ENCODE data around the gene RSPH10B2.
A peak's percentile ranks its signal among the peaks of the same experiment; 100 is the strongest.
"Not testable (repeated sequence)": the region's sequence is repeated elsewhere in the genome, so short reads cannot be mapped to it uniquely, and the experiment has no call there.

The RSPH10B2 gene

DNA sequence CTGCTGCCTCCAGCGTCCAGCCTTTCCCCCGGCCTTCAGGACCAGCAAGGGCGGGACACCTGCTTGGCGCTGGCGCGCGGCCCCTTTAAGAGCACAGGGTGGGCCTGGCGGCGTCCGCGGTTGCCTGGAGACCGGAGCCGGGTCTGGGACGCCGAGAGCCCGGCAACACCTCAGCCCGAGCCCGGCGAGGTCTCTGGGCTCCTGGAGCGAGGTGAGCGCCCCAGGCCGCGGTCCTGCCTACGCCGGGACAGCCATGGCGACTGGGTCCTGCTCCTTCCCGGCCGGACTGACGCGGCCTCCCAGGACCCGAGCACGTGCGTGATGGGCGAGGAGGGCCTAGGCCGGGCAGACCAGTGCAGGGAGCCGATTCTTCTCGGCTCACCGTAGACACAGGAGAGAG, at the start of gene RSPH10B2:
Gene RSPH10B2 (plus strand): TSS at position 140 of the 400 bp plus-strand sequence. CDS start 3,575 bp downstream, outside the sequence.
- intact Hi-C loops (cut with DNase I; ENCODE audit: low total_unique reads); DNase-seq: not testable (repeated sequence)

DNA sequence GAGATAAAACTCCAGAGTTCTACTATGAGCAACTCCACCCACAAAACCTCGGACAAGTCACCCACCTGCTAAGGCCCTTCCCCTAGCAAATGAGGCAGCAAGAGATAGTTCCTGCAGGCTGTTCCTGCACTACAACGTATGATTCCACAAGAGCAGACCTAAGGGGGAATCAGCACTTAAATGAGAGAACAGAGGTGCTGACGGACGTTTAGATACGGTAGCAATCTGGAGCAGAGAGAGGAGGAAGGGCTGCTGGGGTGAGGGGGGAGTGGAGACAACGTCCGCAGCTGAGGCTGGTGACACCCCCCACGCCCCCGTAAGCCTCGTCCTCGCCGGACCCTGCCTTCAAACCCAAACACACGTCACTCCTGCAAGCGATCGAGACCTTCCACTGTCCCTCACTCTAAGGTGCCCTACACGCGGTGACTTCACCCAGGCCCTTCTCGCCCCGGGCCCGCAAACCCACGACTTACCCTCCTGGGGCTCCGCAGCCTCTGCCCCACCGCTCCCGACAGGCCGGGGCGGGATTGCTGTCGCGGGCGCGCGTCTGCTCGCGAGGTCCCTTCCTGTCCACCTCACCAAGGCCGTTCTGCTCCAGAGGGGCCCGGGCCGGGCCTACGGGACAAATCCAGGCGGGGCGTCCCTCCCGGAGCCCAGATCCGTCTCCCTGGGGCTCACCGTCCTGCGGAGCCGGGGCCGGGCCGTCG, 47.8 kb upstream of the RSPH10B2 start:
- H3K4me1 ChIP-seq = peaks cover 0 to 39% (median 27%) of the 10 kb centered on the region in 4 donors
- peak overlapping the region; percentile 86 to 87 for H3K27ac ChIP-seq
- intact Hi-C loops (cut with DNase I; ENCODE audit: low total_unique reads) = no loop called here
- H3K27me3 ChIP-seq = no peaks in the 10 kb centered on the region
- peak overlapping the region; percentile 64 to 98 for H3K4me3 ChIP-seq
- TF ChIP-seq, protein P1, sequence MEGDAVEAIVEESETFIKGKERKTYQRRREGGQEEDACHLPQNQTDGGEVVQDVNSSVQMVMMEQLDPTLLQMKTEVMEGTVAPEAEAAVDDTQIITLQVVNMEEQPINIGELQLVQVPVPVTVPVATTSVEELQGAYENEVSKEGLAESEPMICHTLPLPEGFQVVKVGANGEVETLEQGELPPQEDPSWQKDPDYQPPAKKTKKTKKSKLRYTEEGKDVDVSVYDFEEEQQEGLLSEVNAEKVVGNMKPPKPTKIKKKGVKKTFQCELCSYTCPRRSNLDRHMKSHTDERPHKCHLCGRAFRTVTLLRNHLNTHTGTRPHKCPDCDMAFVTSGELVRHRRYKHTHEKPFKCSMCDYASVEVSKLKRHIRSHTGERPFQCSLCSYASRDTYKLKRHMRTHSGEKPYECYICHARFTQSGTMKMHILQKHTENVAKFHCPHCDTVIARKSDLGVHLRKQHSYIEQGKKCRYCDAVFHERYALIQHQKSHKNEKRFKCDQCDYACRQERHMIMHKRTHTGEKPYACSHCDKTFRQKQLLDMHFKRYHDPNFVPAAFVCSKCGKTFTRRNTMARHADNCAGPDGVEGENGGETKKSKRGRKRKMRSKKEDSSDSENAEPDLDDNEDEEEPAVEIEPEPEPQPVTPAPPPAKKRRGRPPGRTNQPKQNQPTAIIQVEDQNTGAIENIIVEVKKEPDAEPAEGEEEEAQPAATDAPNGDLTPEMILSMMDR (IDR thresholded peaks at IDR 0.05) = no peak
- DNase-seq = no peak
- H3K36me3 ChIP-seq = peaks cover 24 to 33% (median 25%) of the 10 kb centered on the region in 3 donors
- no peaks in the 10 kb centered on the region for H3K9me3 ChIP-seq

More for the DNA sequence above, at the start of gene RSPH10B2:
- H3K27ac ChIP-seq, H3K9me3 ChIP-seq, H3K36me3 ChIP-seq, H3K4me3 ChIP-seq, H3K27me3 ChIP-seq, H3K4me1 ChIP-seq: not testable (repeated sequence)

DNA sequence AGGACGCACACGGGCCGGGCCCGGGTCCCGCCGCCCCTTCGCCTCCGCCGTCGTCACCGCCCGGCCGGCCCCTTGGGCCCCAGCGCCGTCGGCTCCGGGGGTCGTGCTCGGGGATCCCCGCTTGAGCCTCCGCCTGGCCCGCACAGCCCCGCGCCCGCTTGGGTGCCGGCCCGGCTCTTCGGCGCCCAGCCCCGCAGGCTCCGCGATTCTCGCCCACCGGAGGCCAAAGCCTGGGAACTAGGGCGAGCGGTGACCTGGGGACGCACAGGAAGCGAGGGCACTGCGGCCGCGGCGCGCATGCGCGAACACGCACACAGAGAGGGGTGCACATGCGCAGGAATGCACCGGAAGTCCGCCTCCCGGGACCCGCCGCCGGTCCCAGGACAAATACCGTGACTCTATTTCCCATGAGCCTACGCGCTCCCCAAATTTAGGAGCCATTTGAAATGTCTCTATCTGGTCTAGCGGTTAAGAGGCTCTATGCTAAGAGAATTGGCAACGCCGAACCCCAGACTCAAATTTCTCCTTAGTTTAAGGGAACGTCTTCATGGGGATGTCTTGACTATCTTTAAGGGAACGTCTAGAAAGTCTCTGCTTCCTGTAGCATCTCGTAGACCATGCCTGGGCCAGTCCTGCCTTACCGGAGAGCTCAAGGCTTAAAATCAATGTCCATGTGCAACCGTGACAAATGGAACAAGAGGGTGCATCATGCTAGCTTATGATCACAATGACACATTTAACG, 47.1 kb upstream of the RSPH10B2 start, which contains the start of gene ZNF12:
Gene ZNF12 (minus strand): TSS at position 282 of the 742 bp plus-strand sequence. CDS start 1,774 bp downstream, outside the sequence.
- H3K4me1 ChIP-seq = peaks cover 0 to 39% (median 27%) of the 10 kb centered on the region in 4 donors
- no peaks in the 10 kb centered on the region for H3K27me3 ChIP-seq
- peak within 1 kb of the TSS; percentile 64 to 98 for H3K4me3 ChIP-seq
- TF ChIP-seq, protein P1 (IDR thresholded peaks at IDR 0.05) = no peak
- intact Hi-C loops (cut with DNase I; ENCODE audit: low total_unique reads) = no loop called here
- H3K27ac ChIP-seq = peak within 1 kb of the TSS; percentile 86 to 87
- H3K36me3 ChIP-seq = peaks cover 17 to 26% (median 18%) of the 10 kb centered on the region in 3 donors
- peak; percentile 95 to 98 for DNase-seq
- H3K9me3 ChIP-seq = no peaks in the 10 kb centered on the region

DNA sequence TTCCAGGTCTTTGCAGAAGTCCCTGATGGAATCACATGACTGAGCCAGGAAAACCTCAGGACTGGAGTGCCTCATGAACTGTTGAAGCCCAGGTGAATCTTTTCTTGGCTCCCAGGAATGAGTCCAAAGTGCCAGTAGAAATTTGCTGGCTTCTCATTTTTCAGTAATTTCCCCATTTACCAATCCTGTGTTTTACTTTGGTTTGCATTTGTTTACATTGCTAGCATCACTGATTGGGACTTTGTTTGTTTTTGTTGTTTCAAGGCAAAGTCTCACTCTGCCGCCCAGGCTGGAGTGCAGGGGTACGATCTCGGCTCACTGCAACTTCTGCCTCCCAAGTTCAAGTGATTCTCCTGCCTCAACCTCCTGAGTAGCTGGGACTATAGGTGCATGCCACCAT, 45.6 kb upstream of the RSPH10B2 start:
- Histone ChIP-seq H3K27me3 (peaks cover 0 to 4% of the 10 kb centered on the region in 2 donors), H3K4me1 (peaks cover 0 to 34% (median 23%) of the 10 kb centered on the region in 4 donors), H3K4me3 (no peak overlapping the region), H3K27ac (no peak overlapping the region), H3K36me3 (peaks cover 9 to 17% (median 10%) of the 10 kb centered on the region in 3 donors), H3K9me3 (no peaks in the 10 kb centered on the region)
- TF ChIP-seq, protein P1 (IDR thresholded peaks at IDR 0.05) = no peak
- DNase-seq = no peak
- intact Hi-C loops (cut with DNase I; ENCODE audit: low total_unique reads) = no loop called here

DNA sequence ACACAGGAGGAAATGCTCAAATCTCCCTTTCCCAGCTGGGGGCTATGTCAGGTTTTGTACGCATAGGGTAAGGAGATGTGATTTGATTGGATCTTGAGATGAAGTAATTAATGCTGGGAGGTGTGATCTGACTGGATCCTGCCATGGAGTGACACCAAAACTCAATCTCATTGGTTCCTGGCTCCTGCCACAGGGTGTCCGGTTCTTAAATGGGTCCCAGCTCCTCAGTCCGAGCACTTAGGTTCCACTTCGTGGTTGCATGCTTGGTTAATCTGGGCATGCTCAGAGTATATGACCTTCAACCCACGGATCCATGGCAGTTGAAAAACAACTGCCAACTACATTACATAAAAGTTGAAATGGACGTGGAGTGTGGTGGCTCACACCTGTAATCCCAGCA, 44.1 kb upstream of the RSPH10B2 start:
- H3K4me3 ChIP-seq = no peak overlapping the region
- peaks cover 0 to 21% (median 15%) of the 10 kb centered on the region in 4 donors for H3K4me1 ChIP-seq
- intact Hi-C loops (cut with DNase I; ENCODE audit: low total_unique reads) = loop anchor here (10.0 kb wide), 1 partner anchor 65 kb away; no protein-coding TSS in a partner anchor
- H3K36me3 ChIP-seq = peaks cover 0 to 6% (median 0%) of the 10 kb centered on the region in 3 donors
- no peak overlapping the region for H3K27ac ChIP-seq
- TF ChIP-seq, protein P1 (IDR thresholded peaks at IDR 0.05) = no peak
- peaks cover 0 to 4% of the 10 kb centered on the region in 2 donors for H3K27me3 ChIP-seq
- no peak for DNase-seq
- H3K9me3 ChIP-seq = no peaks in the 10 kb centered on the region

All from tibial artery (tissue), 4 donors.